HL-60 (cell line): ENCODE data around the gene DIS3L2.

ENCODE experiments used
- DNase-seq, 2 experiments: peaks; one replicate each; pipeline ENCODE4 v3.0.0-alpha.2; 2010 to 2020; ENCODE audit warnings: low read depth in 1 of 2, low spot score in 1 of 2
- H3K27ac ChIP-seq: fragments of 250-450 bp; sonication (Bioruptor Pico); replicated peaks from 2 replicates; pipeline ENCODE4 v1.5.1; 2020; ENCODE audit warnings: mild to moderate bottlenecking, moderate library complexity
- H3K27me3 ChIP-seq: fragments of 250-450 bp; sonication (Bioruptor Pico); 2 replicates; pipeline ENCODE4 v1.5.1; 2021; ENCODE audit warnings: mild to moderate bottlenecking, moderate library complexity; ENCODE audit not compliant: insufficient read depth, poor library complexity, severe bottlenecking
- H3K4me3 ChIP-seq: replicated peaks from 2 replicates; pipeline ENCODE4 v1.5.1; 2011; ENCODE audit warnings: mild to moderate bottlenecking, control low read depth, low read length; ENCODE audit not compliant: insufficient read depth
- CTCF ChIP-seq: IDR thresholded peaks from one replicate; pipeline ENCODE4 v1.5.1; 2011; ENCODE audit warnings: low read length, control low read depth, inconsistent platforms; ENCODE audit not compliant: insufficient read depth
- GABPA ChIP-seq: IDR thresholded peaks from 2 replicates; pipeline ENCODE4 v1.6.1; 2012; ENCODE audit warnings: low read depth
- POLR2AphosphoS5 ChIP-seq: IDR thresholded peaks from 2 replicates; pipeline ENCODE4 v1.6.1; 2012; ENCODE audit warnings: low read depth
- SPI1 ChIP-seq: IDR thresholded peaks from 2 replicates; pipeline ENCODE4 v1.6.1; 2012; ENCODE audit warnings: low read depth, mild to moderate bottlenecking, borderline replicate concordance
- TF ChIP-seq, protein P1 (sequence below): IDR thresholded peaks from 2 replicates; pipeline ENCODE4 v1.6.1; 2012; ENCODE audit warnings: low read depth; ENCODE audit not compliant: insufficient replicate concordance

The DIS3L2 gene

GRCh38 chr2:232000439-232000838 is 38.9 kb downstream of the DIS3L2 start:
- Histone ChIP-seq H3K4me3 (no peak overlapping the region), H3K27me3 (no peaks in the 10 kb centered on the region), H3K27ac (no peak overlapping the region)
- no peak for DNase-seq
- TF ChIP-seq GABPA (no peak), POLR2AphosphoS5 (no peak), CTCF (no peak), SPI1 (no peak)
- TF ChIP-seq, protein P1, sequence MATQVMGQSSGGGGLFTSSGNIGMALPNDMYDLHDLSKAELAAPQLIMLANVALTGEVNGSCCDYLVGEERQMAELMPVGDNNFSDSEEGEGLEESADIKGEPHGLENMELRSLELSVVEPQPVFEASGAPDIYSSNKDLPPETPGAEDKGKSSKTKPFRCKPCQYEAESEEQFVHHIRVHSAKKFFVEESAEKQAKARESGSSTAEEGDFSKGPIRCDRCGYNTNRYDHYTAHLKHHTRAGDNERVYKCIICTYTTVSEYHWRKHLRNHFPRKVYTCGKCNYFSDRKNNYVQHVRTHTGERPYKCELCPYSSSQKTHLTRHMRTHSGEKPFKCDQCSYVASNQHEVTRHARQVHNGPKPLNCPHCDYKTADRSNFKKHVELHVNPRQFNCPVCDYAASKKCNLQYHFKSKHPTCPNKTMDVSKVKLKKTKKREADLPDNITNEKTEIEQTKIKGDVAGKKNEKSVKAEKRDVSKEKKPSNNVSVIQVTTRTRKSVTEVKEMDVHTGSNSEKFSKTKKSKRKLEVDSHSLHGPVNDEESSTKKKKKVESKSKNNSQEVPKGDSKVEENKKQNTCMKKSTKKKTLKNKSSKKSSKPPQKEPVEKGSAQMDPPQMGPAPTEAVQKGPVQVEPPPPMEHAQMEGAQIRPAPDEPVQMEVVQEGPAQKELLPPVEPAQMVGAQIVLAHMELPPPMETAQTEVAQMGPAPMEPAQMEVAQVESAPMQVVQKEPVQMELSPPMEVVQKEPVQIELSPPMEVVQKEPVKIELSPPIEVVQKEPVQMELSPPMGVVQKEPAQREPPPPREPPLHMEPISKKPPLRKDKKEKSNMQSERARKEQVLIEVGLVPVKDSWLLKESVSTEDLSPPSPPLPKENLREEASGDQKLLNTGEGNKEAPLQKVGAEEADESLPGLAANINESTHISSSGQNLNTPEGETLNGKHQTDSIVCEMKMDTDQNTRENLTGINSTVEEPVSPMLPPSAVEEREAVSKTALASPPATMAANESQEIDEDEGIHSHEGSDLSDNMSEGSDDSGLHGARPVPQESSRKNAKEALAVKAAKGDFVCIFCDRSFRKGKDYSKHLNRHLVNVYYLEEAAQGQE = no peak

- TF ChIP-seq CTCF = no peak
- TF ChIP-seq POLR2AphosphoS5 = no peak
- TF ChIP-seq SPI1 = no peak
- TF ChIP-seq, protein P1 = no peak
- TF ChIP-seq GABPA = no peak
- Histone ChIP-seq H3K27me3 (no peaks in the 10 kb centered on the region), H3K27ac (no peak overlapping the region), H3K4me3 (no peak overlapping the region)
- DNase-seq = no peak
Observed at GRCh38 chr2:232001073-232001472, 39.6 kb downstream of the DIS3L2 start.

- H3K4me3 ChIP-seq = no peak overlapping the region
- H3K27me3 ChIP-seq = no peaks in the 10 kb centered on the region
- no peak for DNase-seq
- TF ChIP-seq SPI1 (no peak), GABPA (no peak), CTCF (no peak), POLR2AphosphoS5 (no peak)
- TF ChIP-seq, protein P1 = no peak
- no peak overlapping the region for H3K27ac ChIP-seq
Observed at GRCh38 chr2:232006253-232006652, 44.7 kb downstream of the DIS3L2 start.
